SK-N-SH treated with all-trans-retinoic acid at 6 μM for 48 hours (cell line): Measurements from ENCODE around the gene HMGCS2.

Experiments used
- ATAC-seq: fragments of 200-7000 bp; cut with Tn5 transposase; 3 replicates; pipeline ENCODE4 v1.9.1; 2020; ENCODE audit warnings: mild to moderate bottlenecking, moderate library complexity
- ARNTL ChIP-seq: fragments of 450-650 bp; formaldehyde crosslinking; IDR thresholded peaks from 2 replicates; pipeline ENCODE4 v1.5.0; 2020; ENCODE audit warnings: low read depth, mild to moderate bottlenecking, moderate library complexity, borderline replicate concordance
- BACH2 ChIP-seq: fragments of 250-450 bp; sonication (Bioruptor Pico); IDR thresholded peaks from 2 replicates; pipeline ENCODE4 v1.9.0; 2021; ENCODE audit warnings: mild to moderate bottlenecking, borderline replicate concordance
- CSDC2 ChIP-seq: fragments of 250-450 bp; sonication (Bioruptor Pico); IDR thresholded peaks from 2 replicates; pipeline ENCODE4 v1.5.0; 2020; ENCODE audit warnings: mild to moderate bottlenecking, moderate library complexity
- ESRRG ChIP-seq: fragments of 250-450 bp; sonication (Bioruptor Pico); IDR thresholded peaks from 2 replicates; pipeline ENCODE4 v1.6.1; 2021; ENCODE audit warnings: mild to moderate bottlenecking
- GLIS3 ChIP-seq: fragments of 250-450 bp; sonication (Bioruptor Pico); IDR thresholded peaks from 2 replicates; pipeline ENCODE4 v1.5.0; 2020; ENCODE audit warnings: mild to moderate bottlenecking, moderate library complexity
- ISL1 ChIP-seq: fragments of 250-450 bp; sonication (Bioruptor Pico); IDR thresholded peaks from 2 replicates; pipeline ENCODE4 v2.1.2; 2022; ENCODE audit warnings: mild to moderate bottlenecking, moderate library complexity
- OSR1 ChIP-seq: fragments of 250-450 bp; sonication (Bioruptor Pico); IDR thresholded peaks from 2 replicates; pipeline ENCODE4 v1.8.0; 2022; ENCODE audit warnings: moderate library complexity, mild to moderate bottlenecking, inconsistent platforms
- PPARA ChIP-seq: fragments of 250-450 bp; sonication (Bioruptor Pico); IDR thresholded peaks from 2 replicates; pipeline ENCODE4 v1.5.0; 2020; ENCODE audit warnings: mild to moderate bottlenecking, borderline replicate concordance
- RARB ChIP-seq: fragments of 250-450 bp; sonication (Bioruptor Pico); IDR thresholded peaks from 2 replicates; pipeline ENCODE4 v1.8.0; 2021; ENCODE audit warnings: mild to moderate bottlenecking, moderate library complexity
- SNAI2 ChIP-seq: fragments of 250-450 bp; sonication (Bioruptor Pico); IDR thresholded peaks from 2 replicates; pipeline ENCODE4 v1.5.0; 2020; ENCODE audit warnings: mild to moderate bottlenecking, moderate library complexity
- TCF4 ChIP-seq: fragments of 250-450 bp; sonication (Bioruptor Pico); IDR thresholded peaks from 2 replicates; pipeline ENCODE4 v1.8.0; 2021; ENCODE audit warnings: mild to moderate bottlenecking, moderate library complexity, borderline replicate concordance
- TOX ChIP-seq: fragments of 250-450 bp; sonication (Bioruptor Pico); IDR thresholded peaks from 2 replicates; pipeline ENCODE4 v1.8.0; 2021; ENCODE audit warnings: mild to moderate bottlenecking, moderate library complexity, borderline replicate concordance
- ZC3H10 ChIP-seq: fragments of 250-450 bp; sonication (Bioruptor Pico); IDR thresholded peaks from 2 replicates; pipeline ENCODE4 v1.5.1; 2021; ENCODE audit warnings: mild to moderate bottlenecking, moderate library complexity
- ZFP3 ChIP-seq: fragments of 250-450 bp; sonication (Bioruptor Pico); IDR thresholded peaks from 2 replicates; pipeline ENCODE4 v1.5.0; 2020; ENCODE audit warnings: mild to moderate bottlenecking, moderate library complexity
- ZFP30 ChIP-seq: fragments of 450-650 bp; formaldehyde crosslinking; IDR thresholded peaks from 2 replicates; pipeline ENCODE4 v1.5.0; 2022; ENCODE audit warnings: mild to moderate bottlenecking, moderate library complexity
- ZNF565 ChIP-seq: fragments of 450-650 bp; formaldehyde crosslinking; conservative IDR thresholded peaks from 2 replicates; pipeline ENCODE4 v1.5.0; 2020; ENCODE audit warnings: low read depth, mild to moderate bottlenecking, moderate library complexity
- ZNF70 ChIP-seq: fragments of 450-650 bp; formaldehyde crosslinking; IDR thresholded peaks from 2 replicates; pipeline ENCODE4 v1.5.0; 2020; ENCODE audit warnings: mild to moderate bottlenecking, moderate library complexity
- ZNF8 ChIP-seq: fragments of 450-650 bp; formaldehyde crosslinking; IDR thresholded peaks from 2 replicates; pipeline ENCODE4 v1.5.0; 2020; ENCODE audit warnings: mild to moderate bottlenecking, moderate library complexity
- TF ChIP-seq, protein P1 (sequence below): fragments of 250-450 bp; sonication (Bioruptor Pico); IDR thresholded peaks from 2 replicates; pipeline ENCODE4 v1.5.1; 2021; ENCODE audit warnings: mild to moderate bottlenecking, moderate library complexity
- TF ChIP-seq, protein P2 (sequence below): fragments of 250-450 bp; sonication (Bioruptor Pico); IDR thresholded peaks from 2 replicates; pipeline ENCODE4 v1.8.0; 2021; ENCODE audit warnings: low read depth, mild to moderate bottlenecking, moderate library complexity, borderline replicate concordance
- TF ChIP-seq, protein P3 (sequence below): fragments of 250-450 bp; sonication (Bioruptor Pico); IDR thresholded peaks from 2 replicates; pipeline ENCODE4 v1.5.1; 2020; ENCODE audit warnings: low read depth, mild to moderate bottlenecking, moderate library complexity
- TF ChIP-seq, protein P4 (sequence below): fragments of 250-450 bp; sonication (Bioruptor Pico); IDR thresholded peaks from 2 replicates; pipeline ENCODE4 v1.8.0; 2020; ENCODE audit warnings: mild to moderate bottlenecking, moderate library complexity, borderline replicate concordance

Gene HMGCS2

DNA sequence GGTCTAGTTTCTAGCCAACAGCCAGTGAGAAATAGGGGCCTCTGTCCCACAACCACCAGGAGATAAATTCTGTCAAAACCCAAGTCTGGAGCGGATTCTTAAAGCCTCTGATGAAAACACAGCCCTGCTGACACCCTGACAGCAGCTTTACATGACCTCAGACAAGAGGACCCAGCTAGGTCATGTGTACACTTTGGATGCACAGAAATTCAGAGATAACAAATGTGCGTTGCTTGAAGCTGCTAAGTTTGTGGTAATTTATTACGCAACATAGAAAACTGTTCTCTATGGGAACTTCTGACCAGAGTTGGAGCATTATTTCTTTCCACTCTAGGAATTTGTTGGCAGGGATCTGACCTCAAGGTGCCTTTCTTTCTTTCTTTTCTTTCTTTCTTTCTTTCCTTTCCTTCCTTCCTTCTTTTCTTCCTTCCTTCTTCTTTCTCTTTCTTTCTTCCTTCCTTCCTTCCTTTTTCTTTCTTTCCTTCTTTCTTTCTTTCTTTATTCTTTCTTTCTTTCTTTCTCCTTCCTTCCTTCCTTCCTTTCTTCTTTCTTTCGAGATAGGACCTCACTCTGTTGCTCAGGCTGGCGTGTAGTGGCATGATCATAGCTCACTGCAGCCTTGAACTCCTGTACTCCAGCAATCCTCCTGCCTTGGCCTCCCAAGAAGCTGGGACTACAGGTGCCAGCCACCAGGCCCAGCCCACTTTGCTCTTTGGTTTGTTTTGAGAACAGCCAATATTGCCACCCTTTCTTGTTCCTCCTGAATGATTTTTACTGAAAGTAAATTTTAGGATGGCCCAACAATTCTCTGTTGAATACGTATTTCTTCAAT lies 14.9 kb upstream of the HMGCS2 start:
- TF ChIP-seq, protein P1, sequence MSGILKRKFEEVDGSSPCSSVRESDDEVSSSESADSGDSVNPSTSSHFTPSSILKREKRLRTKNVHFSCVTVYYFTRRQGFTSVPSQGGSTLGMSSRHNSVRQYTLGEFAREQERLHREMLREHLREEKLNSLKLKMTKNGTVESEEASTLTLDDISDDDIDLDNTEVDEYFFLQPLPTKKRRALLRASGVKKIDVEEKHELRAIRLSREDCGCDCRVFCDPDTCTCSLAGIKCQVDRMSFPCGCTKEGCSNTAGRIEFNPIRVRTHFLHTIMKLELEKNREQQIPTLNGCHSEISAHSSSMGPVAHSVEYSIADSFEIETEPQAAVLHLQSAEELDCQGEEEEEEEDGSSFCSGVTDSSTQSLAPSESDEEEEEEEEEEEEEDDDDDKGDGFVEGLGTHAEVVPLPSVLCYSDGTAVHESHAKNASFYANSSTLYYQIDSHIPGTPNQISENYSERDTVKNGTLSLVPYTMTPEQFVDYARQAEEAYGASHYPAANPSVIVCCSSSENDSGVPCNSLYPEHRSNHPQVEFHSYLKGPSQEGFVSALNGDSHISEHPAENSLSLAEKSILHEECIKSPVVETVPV = no peak
- no peak for TF ChIP-seq ZC3H10 (CRISPR knock-in tag)
- no peak for TF ChIP-seq RARB
- TF ChIP-seq ZNF565 = no peak
- TF ChIP-seq ZNF70 (CRISPR knock-in tag) = no peak
- no peak for TF ChIP-seq BACH2 (CRISPR knock-in tag)
- TF ChIP-seq ISL1 (CRISPR knock-in tag) = no peak
- TF ChIP-seq GLIS3 (CRISPR knock-in tag) = no peak
- TF ChIP-seq CSDC2 (CRISPR knock-in tag) = no peak
- no peak for TF ChIP-seq TCF4
- TF ChIP-seq PPARA = no peak
- no peak for TF ChIP-seq OSR1 (CRISPR knock-in tag)
- no peak for TF ChIP-seq ARNTL (CRISPR knock-in tag)
- TF ChIP-seq, protein P2, sequence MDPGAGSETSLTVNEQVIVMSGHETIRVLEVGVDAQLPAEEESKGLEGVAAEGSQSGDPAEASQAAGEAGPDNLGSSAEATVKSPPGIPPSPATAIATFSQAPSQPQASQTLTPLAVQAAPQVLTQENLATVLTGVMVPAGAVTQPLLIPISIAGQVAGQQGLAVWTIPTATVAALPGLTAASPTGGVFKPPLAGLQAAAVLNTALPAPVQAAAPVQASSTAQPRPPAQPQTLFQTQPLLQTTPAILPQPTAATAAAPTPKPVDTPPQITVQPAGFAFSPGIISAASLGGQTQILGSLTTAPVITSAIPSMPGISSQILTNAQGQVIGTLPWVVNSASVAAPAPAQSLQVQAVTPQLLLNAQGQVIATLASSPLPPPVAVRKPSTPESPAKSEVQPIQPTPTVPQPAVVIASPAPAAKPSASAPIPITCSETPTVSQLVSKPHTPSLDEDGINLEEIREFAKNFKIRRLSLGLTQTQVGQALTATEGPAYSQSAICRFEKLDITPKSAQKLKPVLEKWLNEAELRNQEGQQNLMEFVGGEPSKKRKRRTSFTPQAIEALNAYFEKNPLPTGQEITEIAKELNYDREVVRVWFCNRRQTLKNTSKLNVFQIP = no peak
- no peak for TF ChIP-seq ESRRG
- no peak for TF ChIP-seq TOX (CRISPR knock-in tag)
- no peak for TF ChIP-seq ZFP30 (CRISPR knock-in tag)
- TF ChIP-seq, protein P3, sequence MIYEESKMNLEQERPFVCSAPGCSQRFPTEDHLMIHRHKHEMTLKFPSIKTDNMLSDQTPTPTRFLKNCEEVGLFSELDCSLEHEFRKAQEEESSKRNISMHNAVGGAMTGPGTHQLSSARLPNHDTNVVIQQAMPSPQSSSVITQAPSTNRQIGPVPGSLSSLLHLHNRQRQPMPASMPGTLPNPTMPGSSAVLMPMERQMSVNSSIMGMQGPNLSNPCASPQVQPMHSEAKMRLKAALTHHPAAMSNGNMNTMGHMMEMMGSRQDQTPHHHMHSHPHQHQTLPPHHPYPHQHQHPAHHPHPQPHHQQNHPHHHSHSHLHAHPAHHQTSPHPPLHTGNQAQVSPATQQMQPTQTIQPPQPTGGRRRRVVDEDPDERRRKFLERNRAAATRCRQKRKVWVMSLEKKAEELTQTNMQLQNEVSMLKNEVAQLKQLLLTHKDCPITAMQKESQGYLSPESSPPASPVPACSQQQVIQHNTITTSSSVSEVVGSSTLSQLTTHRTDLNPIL (CRISPR knock-in tag) = no peak
- ATAC-seq = no peak

DNA sequence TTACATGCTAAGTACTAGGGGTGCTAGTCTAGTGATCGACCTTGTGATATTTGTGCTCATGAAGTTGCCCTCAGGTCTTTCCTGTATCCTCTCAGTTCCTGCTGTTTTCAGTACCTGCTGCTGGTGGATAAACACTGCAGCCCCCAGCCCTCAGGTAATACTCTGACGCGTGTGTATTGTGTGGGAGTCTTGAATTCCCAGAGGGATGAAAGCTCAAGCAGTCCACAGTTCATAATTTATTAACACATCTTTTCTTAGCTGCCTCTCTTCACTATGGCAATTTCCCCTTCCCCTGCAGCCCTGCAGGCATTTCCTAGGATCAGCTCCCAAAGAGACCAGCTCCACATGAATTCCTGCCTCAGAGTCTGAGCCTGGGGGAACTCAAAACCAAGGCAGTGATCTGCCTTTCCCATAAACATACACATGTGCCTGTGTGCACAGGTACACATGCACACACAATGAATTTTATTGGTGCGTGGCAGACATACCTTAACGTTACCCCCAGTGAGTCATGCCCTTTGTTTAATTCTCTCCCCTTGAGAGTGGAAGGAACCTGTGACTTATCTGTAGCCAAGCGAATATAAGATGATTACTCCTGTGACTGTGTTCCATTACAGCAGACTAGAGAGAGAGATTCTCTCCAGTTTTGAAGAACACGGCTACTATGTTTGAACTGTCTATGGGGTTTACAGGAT lies 14.1 kb upstream of the HMGCS2 start:
- ATAC-seq = no peak
- TF ChIP-seq GLIS3 (CRISPR knock-in tag) (no peak), ZNF70 (CRISPR knock-in tag) (no peak), ZC3H10 (CRISPR knock-in tag) (no peak), TOX (CRISPR knock-in tag) (no peak), ESRRG (no peak), ZFP3 (no peak), ZFP30 (CRISPR knock-in tag) (no peak), CSDC2 (CRISPR knock-in tag) (no peak), ZNF565 (no peak), TCF4 (no peak), OSR1 (CRISPR knock-in tag) (no peak), ZNF8 (CRISPR knock-in tag) (no peak), ARNTL (CRISPR knock-in tag) (no peak), RARB (no peak), SNAI2 (CRISPR knock-in tag) (no peak)
- TF ChIP-seq, protein P4, sequence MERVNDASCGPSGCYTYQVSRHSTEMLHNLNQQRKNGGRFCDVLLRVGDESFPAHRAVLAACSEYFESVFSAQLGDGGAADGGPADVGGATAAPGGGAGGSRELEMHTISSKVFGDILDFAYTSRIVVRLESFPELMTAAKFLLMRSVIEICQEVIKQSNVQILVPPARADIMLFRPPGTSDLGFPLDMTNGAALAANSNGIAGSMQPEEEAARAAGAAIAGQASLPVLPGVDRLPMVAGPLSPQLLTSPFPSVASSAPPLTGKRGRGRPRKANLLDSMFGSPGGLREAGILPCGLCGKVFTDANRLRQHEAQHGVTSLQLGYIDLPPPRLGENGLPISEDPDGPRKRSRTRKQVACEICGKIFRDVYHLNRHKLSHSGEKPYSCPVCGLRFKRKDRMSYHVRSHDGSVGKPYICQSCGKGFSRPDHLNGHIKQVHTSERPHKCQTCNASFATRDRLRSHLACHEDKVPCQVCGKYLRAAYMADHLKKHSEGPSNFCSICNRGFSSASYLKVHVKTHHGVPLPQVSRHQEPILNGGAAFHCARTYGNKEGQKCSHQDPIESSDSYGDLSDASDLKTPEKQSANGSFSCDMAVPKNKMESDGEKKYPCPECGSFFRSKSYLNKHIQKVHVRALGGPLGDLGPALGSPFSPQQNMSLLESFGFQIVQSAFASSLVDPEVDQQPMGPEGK (CRISPR knock-in tag) = no peak
- TF ChIP-seq, protein P1 = no peak
- TF ChIP-seq, protein P3 (CRISPR knock-in tag) = no peak
- TF ChIP-seq, protein P2 = no peak
